SK-N-MC (cell line): Measurements from ENCODE around the gene PIAS3.
A peak's percentile ranks its signal among the peaks of the same experiment; 100 is the strongest.
"Not testable (repeated sequence)": the region's sequence is repeated elsewhere in the genome, so short reads cannot be mapped to it uniquely, and the experiment has no call there.

Experiments used
- DNase-seq: peaks from one replicate; pipeline ENCODE4 v3.0.0-alpha.2; 2011; ENCODE audit warnings: low read depth, low spot score
- H3K27ac ChIP-seq: fragments of 200-600 bp; sonication (generic); 2 replicates; pipeline ENCODE4 v1.5.1; 2016; ENCODE audit warnings: mixed run types
- H3K36me3 ChIP-seq: fragments of 200-600 bp; sonication (generic); 2 replicates; pipeline ENCODE4 v1.6.1; 2017; ENCODE audit warnings: antibody characterized with exemption, low read length, mixed read lengths; ENCODE audit not compliant: insufficient read depth
- H3K4me3 ChIP-seq: fragments of 200-600 bp; sonication (generic); 2 replicates; pipeline ENCODE4 v1.5.1; 2016
- H3K9ac ChIP-seq: fragments of 200-600 bp; sonication (generic); 2 replicates; pipeline ENCODE4 v1.8.0; 2017; ENCODE audit warnings: mixed run types, mixed read lengths; ENCODE audit not compliant: insufficient read length
- H3K9me3 ChIP-seq: fragments of 200-600 bp; sonication (generic); 2 replicates; pipeline ENCODE4 v1.6.1; 2017; ENCODE audit warnings: low read depth, mild to moderate bottlenecking, antibody characterized with exemption, low read length, moderate library complexity, mixed read lengths
- EZH2 ChIP-seq: fragments of 200-600 bp; sonication (generic); IDR thresholded peaks from one replicate; pipeline ENCODE4 v1.6.1; 2017; ENCODE audit warnings: antibody characterized with exemption
- FOXP2 ChIP-seq: optimal IDR thresholded peaks from 2 replicates; pipeline ENCODE3; 2011; ENCODE audit warnings: mild to moderate bottlenecking, moderate library complexity; ENCODE audit not compliant: insufficient read depth; ENCODE audit errors: extremely low read length, control extremely low read depth
- POLR2AphosphoS5 ChIP-seq: IDR thresholded peaks from 2 replicates; pipeline ENCODE4 v1.6.1; 2012; ENCODE audit warnings: mild to moderate bottlenecking, low read depth, low read length, borderline replicate concordance

The PIAS3 gene

GRCh38 chr1:145845144-145845513 lies 13.8 kb downstream of the PIAS3 start:
- DNase-seq = no peak
- H3K9me3 ChIP-seq = no peaks in the 10 kb centered on the region
- H3K27ac ChIP-seq = no peak overlapping the region
- peaks cover 39% of the 10 kb centered on the region for H3K36me3 ChIP-seq
- peak overlapping the region; percentile 90 for H3K4me3 ChIP-seq
- no peak overlapping the region for H3K9ac ChIP-seq
- TF ChIP-seq EZH2 (no peak), POLR2AphosphoS5 (no peak), FOXP2 (no peak)

GRCh38 chr1:145843031-145843430 lies 15.8 kb downstream of the PIAS3 start:
- TF ChIP-seq FOXP2 = no peak
- no peak for TF ChIP-seq EZH2
- no peak for TF ChIP-seq POLR2AphosphoS5

GRCh38 chr1:145837656-145838055 lies 21.2 kb downstream of the PIAS3 start:
- no peak overlapping the region for H3K9ac ChIP-seq
- H3K4me3 ChIP-seq = no peak overlapping the region
- no peaks in the 10 kb centered on the region for H3K9me3 ChIP-seq
- no peak for DNase-seq
- H3K27ac ChIP-seq = no peak overlapping the region
- H3K36me3 ChIP-seq = peaks cover 94% of the 10 kb centered on the region
- TF ChIP-seq POLR2AphosphoS5 = no peak
- no peak for TF ChIP-seq EZH2
- no peak for TF ChIP-seq FOXP2

More at GRCh38 chr1:145843031-145843430, 15.8 kb downstream of the PIAS3 start:
- H3K27ac ChIP-seq = no peak overlapping the region
- no peaks in the 10 kb centered on the region for H3K9me3 ChIP-seq
- H3K9ac ChIP-seq = no peak overlapping the region
- H3K4me3 ChIP-seq = no peak overlapping the region
- H3K36me3 ChIP-seq = peaks cover 51% of the 10 kb centered on the region
- no peak for DNase-seq

- not testable (repeated sequence) for H3K4me3 ChIP-seq, H3K27ac ChIP-seq, DNase-seq, H3K9me3 ChIP-seq, H3K9ac ChIP-seq
- H3K36me3 ChIP-seq = peaks cover 95% of the 10 kb centered on the region
Measured at GRCh38 chr1:145830810-145831209, 28.1 kb downstream of the PIAS3 start.

GRCh38 chr1:145828367-145829026 lies 30.4 kb downstream of the PIAS3 start:
- Histone ChIP-seq H3K9me3 (no peaks in the 10 kb centered on the region), H3K4me3 (no peak overlapping the region), H3K27ac (no peak overlapping the region; the same call in 1 of the 2 replicates), H3K36me3 (peaks cover 75% of the 10 kb centered on the region), H3K9ac (no peak overlapping the region)
- TF ChIP-seq EZH2 = no peak
- no peak for TF ChIP-seq FOXP2
- TF ChIP-seq POLR2AphosphoS5 = no peak
- no peak for DNase-seq

GRCh38 chr1:145827966-145828365 lies 30.9 kb downstream of the PIAS3 start:
- DNase-seq = no peak
- no peak overlapping the region; the same call in 1 of the 2 replicates for H3K27ac ChIP-seq
- peaks cover 70% of the 10 kb centered on the region for H3K36me3 ChIP-seq
- H3K4me3 ChIP-seq = no peak overlapping the region
- H3K9ac ChIP-seq = no peak overlapping the region
- H3K9me3 ChIP-seq = no peaks in the 10 kb centered on the region
- TF ChIP-seq POLR2AphosphoS5 (no peak), EZH2 (no peak), FOXP2 (no peak)

- Histone ChIP-seq H3K27ac (no peak overlapping the region), H3K4me3 (no peak overlapping the region), H3K36me3 (peaks cover 54% of the 10 kb centered on the region), H3K9ac (no peak overlapping the region), H3K9me3 (no peaks in the 10 kb centered on the region)
- TF ChIP-seq POLR2AphosphoS5 = no peak
- TF ChIP-seq FOXP2 = no peak
- no peak for TF ChIP-seq EZH2
- no peak for DNase-seq
Measured at GRCh38 chr1:145826030-145826429, 32.9 kb downstream of the PIAS3 start.

GRCh38 chr1:145824499-145824842 lies 34.4 kb downstream of the PIAS3 start:
- no peak for DNase-seq
- H3K27ac ChIP-seq = peak overlapping the region; percentile 76

More at GRCh38 chr1:145824499-145824842, 34.4 kb downstream of the PIAS3 start:
- no peaks in the 10 kb centered on the region for H3K9me3 ChIP-seq
- peak overlapping the region; percentile 97 for H3K9ac ChIP-seq
- TF ChIP-seq FOXP2 (no peak), POLR2AphosphoS5 (no peak)
- H3K36me3 ChIP-seq = peaks cover 38% of the 10 kb centered on the region
- peak overlapping the region; percentile 97 for H3K4me3 ChIP-seq
